ENCODE measurements around the gene CDCP1. TPM values are rescaled to one million over a fixed set of nuclear protein-coding genes. Genes with fewer than 3 reads are reported as not detected.

The CDCP1 gene
- total and polyA plus RNA-seq, 12 donors: 0.27 to 4.3 (median 1.6) TPM

DNA sequence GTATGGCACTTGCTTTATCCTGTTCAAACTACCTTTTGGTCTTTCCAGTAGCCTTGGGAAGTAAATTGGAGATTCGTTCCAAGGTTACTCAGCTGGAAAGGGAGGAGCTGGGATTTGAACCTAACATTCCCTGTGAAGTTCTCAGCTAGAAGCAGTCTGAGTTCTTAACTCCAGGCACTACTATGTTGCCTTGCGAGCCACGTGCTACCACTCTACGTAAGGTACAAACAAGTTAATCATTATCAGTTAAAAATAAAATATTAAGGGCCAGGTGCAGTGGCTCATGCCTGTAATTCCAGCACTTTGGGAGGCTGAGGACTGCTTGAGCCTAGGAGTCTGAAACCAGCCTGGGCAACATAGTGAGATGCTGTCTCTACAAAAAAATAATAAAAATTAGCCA, 30.7 kb upstream of the CDCP1 start:
- Histone ChIP-seq H3K27me3 (no peaks in the 10 kb centered on the region), H3K4me1 (replicated peaks in 1 of 2) (no peaks in the 10 kb centered on the region), H3K27ac (no peak overlapping the region), H3K36me3 (replicated peaks in 1 of 2) (no peaks in the 10 kb centered on the region), H3K4me3 (no peak overlapping the region), H3K9me3 (replicated peaks in 1 of 3) (no peaks in the 10 kb centered on the region)
- 60 to 80% (median 70%) methylated on average over 4 of the region's 4 CpGs for WGBS, 4 donors
- no peak for DNase-seq
- intact Hi-C loops (cut with DNase I): no loop called here
- TF ChIP-seq, protein P1, sequence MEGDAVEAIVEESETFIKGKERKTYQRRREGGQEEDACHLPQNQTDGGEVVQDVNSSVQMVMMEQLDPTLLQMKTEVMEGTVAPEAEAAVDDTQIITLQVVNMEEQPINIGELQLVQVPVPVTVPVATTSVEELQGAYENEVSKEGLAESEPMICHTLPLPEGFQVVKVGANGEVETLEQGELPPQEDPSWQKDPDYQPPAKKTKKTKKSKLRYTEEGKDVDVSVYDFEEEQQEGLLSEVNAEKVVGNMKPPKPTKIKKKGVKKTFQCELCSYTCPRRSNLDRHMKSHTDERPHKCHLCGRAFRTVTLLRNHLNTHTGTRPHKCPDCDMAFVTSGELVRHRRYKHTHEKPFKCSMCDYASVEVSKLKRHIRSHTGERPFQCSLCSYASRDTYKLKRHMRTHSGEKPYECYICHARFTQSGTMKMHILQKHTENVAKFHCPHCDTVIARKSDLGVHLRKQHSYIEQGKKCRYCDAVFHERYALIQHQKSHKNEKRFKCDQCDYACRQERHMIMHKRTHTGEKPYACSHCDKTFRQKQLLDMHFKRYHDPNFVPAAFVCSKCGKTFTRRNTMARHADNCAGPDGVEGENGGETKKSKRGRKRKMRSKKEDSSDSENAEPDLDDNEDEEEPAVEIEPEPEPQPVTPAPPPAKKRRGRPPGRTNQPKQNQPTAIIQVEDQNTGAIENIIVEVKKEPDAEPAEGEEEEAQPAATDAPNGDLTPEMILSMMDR (IDR thresholded peaks at IDR 0.05): no peak
- no peak for TF ChIP-seq POLR2A (IDR thresholded peaks at IDR 0.05)

GRCh38 chr3:45174234-45174633, 28.1 kb upstream of the CDCP1 start:
- WGBS, 4 donors: 46 to 66% (median 63%) methylated on average over 2 of the region's 2 CpGs
- Histone ChIP-seq H3K9me3 (replicated peaks in 1 of 3) (no peaks in the 10 kb centered on the region), H3K27ac (no peak overlapping the region), H3K4me1 (replicated peaks in 1 of 2) (no peaks in the 10 kb centered on the region), H3K4me3 (no peak overlapping the region), H3K36me3 (replicated peaks in 1 of 2) (no peaks in the 10 kb centered on the region), H3K27me3 (no peaks in the 10 kb centered on the region)
- no peak for DNase-seq
- TF ChIP-seq, protein P1 (IDR thresholded peaks at IDR 0.05): no peak
- no peak for TF ChIP-seq POLR2A (IDR thresholded peaks at IDR 0.05)
- intact Hi-C loops (cut with DNase I): no loop called here

DNA sequence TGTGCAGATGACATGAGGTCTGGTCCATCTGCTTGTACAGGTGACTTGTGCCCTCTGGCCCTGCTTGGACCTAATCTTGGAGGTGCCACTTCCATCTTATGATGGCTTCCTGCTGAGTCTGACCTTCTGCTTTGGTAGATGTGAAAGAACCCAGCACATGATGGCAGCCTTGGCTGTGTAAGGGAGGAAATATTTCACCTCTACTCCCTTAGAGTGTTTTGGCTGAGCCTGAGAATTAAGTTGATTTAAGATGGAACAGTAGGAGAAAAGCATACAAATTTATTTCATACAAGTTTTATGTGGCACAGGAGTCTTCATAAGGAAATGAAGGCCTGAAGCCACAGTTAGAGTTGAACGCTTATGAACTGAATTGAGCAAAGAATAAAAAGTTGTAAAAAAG, 27.6 kb upstream of the CDCP1 start:
- DNase-seq: no peak
- H3K27ac ChIP-seq: no peak overlapping the region
- no peaks in the 10 kb centered on the region for H3K9me3 ChIP-seq (replicated peaks in 1 of 3)
- H3K36me3 ChIP-seq (replicated peaks in 1 of 2): no peaks in the 10 kb centered on the region
- intact Hi-C loops (cut with DNase I): no loop called here
- H3K27me3 ChIP-seq: no peaks in the 10 kb centered on the region
- TF ChIP-seq POLR2A (IDR thresholded peaks at IDR 0.05): no peak
- TF ChIP-seq, protein P1 (IDR thresholded peaks at IDR 0.05): no peak
- no peak overlapping the region for H3K4me3 ChIP-seq
- 87 to 98% (median 93%) methylated on average over 1 of the region's 1 CpG for WGBS, 4 donors
- H3K4me1 ChIP-seq (replicated peaks in 1 of 2): no peaks in the 10 kb centered on the region

DNA sequence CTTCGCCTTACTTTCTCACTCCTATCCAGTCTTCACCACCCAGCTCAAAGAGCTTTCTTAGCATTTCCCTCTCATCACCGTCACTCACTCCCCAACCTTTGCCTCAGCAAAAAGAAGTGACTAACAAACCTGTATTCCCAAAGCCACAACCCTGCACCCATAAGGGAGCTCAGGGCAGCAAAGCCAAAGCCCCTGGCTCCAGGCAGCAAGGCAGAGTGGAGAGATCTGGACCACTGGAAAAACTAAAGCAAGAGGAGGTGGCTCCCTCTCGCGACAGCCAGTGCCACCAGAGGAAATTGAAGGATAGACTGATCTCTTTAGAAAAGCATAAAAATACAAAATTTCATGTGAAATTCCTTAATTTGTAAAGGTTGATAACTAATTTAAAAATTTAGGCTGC, 25.1 kb upstream of the CDCP1 start:
- 68 to 99% (median 94%) methylated on average over 3 to 4 of the region's 4 CpGs for WGBS, 4 donors
- Histone ChIP-seq H3K4me1 (replicated peaks in 1 of 2) (peaks cover 0 to 10% of the 10 kb centered on the region in 2 donors), H3K36me3 (replicated peaks in 1 of 2) (no peaks in the 10 kb centered on the region), H3K4me3 (no peak overlapping the region), H3K9me3 (replicated peaks in 1 of 3) (no peaks in the 10 kb centered on the region), H3K27me3 (no peaks in the 10 kb centered on the region), H3K27ac (no peak overlapping the region)
- no peak for DNase-seq
- no peak for TF ChIP-seq POLR2A (IDR thresholded peaks at IDR 0.05)
- TF ChIP-seq, protein P1 (IDR thresholded peaks at IDR 0.05): no peak
- intact Hi-C loops (cut with DNase I): no loop called here
